Neural cell (in vitro differentiated cells): ENCODE measurements around the gene MAFB. TPM values are rescaled to one million over a fixed set of nuclear protein-coding genes. Genes with fewer than 3 reads are reported as not detected.
A peak's percentile ranks its signal among the peaks of the same experiment; 100 is the strongest.

Experiments used
- H2AFZ ChIP-seq: fragments of 200-600, 300-800 bp; sonication (generic), shearing (Covaris generic); 2 replicates; pipeline ENCODE4 v1.6.0; 2014; ENCODE audit warnings: low read depth, mild to moderate bottlenecking, antibody characterized with exemption, low read length, moderate library complexity
- H3F3A ChIP-seq: fragments of 200-600 bp; shearing (Covaris generic); 2 replicates; pipeline ENCODE4 v1.6.1; 2016; ENCODE audit warnings: mild to moderate bottlenecking, moderate library complexity, mixed read lengths, antibody characterized with exemption, low read length; ENCODE audit not compliant: insufficient read depth, poor library complexity, severe bottlenecking
- H3K27ac ChIP-seq: fragments of 200-600, 300-800 bp; sonication (generic), shearing (Covaris generic); 2 replicates; pipeline ENCODE4 v1.5.1; 2014; ENCODE audit warnings: mild to moderate bottlenecking, low read length, moderate library complexity
- H3K27me3 ChIP-seq: fragments of 300-800, 200-600 bp; sonication (generic), shearing (Covaris generic); 2 replicates; pipeline ENCODE4 v1.6.0; 2014; ENCODE audit warnings: mild to moderate bottlenecking, low read depth, low read length, moderate library complexity; ENCODE audit not compliant: insufficient read depth
- H3K36me3 ChIP-seq: fragments of 300-800, 200-600 bp; sonication (generic), shearing (Covaris generic); 2 replicates; pipeline ENCODE4 v1.5.1; 2014; ENCODE audit warnings: mild to moderate bottlenecking, antibody characterized with exemption, low read length, moderate library complexity; ENCODE audit not compliant: insufficient read depth
- H3K4me2 ChIP-seq: fragments of 300-800, 200-600 bp; sonication (generic), shearing (Covaris generic); 2 replicates; pipeline ENCODE4 v1.6.0; 2014; ENCODE audit warnings: mild to moderate bottlenecking, low read length
- H3K4me3 ChIP-seq: fragments of 300-800, 200-600 bp; sonication (generic), shearing (Covaris generic); 2 replicates; pipeline ENCODE4 v1.5.1; 2014; ENCODE audit warnings: mild to moderate bottlenecking, low read length, moderate library complexity
- H3K79me2 ChIP-seq: fragments of 200-600 bp; shearing (Covaris generic); replicated peaks from 2 replicates; pipeline ENCODE4 v1.6.0; 2014; ENCODE audit warnings: mild to moderate bottlenecking, low read length, moderate library complexity; ENCODE audit not compliant: insufficient read depth
- H3K9ac ChIP-seq: fragments of 300-800, 200-600 bp; sonication (generic), shearing (Covaris generic); 2 replicates; pipeline ENCODE4 v1.6.1; 2016; ENCODE audit warnings: mild to moderate bottlenecking, low read length, mixed read lengths
- H3K9me2 ChIP-seq: fragments of 200-600 bp; shearing (Covaris generic); 2 replicates; pipeline ENCODE4 v1.6.1; 2016; ENCODE audit warnings: mild to moderate bottlenecking, low read length, mixed read lengths; ENCODE audit not compliant: insufficient read depth
- H3K9me3 ChIP-seq: fragments of 200-600, 300-800 bp; sonication (generic), shearing (Covaris generic); 2 replicates; pipeline ENCODE4 v1.6.1; 2016; ENCODE audit warnings: mild to moderate bottlenecking, mixed run types, low read length, moderate library complexity, mixed read lengths
- H4K20me1 ChIP-seq: fragments of 200-600 bp; shearing (Covaris generic); 2 replicates; pipeline ENCODE4 v1.6.1; 2016; ENCODE audit warnings: mild to moderate bottlenecking, mixed run types; ENCODE audit not compliant: insufficient read depth
- EP300 ChIP-seq: fragments of 450-650 bp; conservative IDR thresholded peaks from 2 replicates; pipeline ENCODE4 v1.6.1; 2014; ENCODE audit warnings: antibody characterized with exemption, mild to moderate bottlenecking, moderate library complexity; ENCODE audit not compliant: poor library complexity, severe bottlenecking
- EZH2 ChIP-seq: fragments of 200-600, 300-800 bp; shearing (Covaris generic), sonication (generic); IDR thresholded peaks from 2 replicates; pipeline ENCODE4 v1.6.1; 2014; ENCODE audit warnings: antibody characterized with exemption, low read length, borderline replicate concordance, mild to moderate bottlenecking; ENCODE audit not compliant: insufficient read depth, poor library complexity, severe bottlenecking
- POLR2AphosphoS5 ChIP-seq: IDR thresholded peaks from 2 replicates; pipeline ENCODE4 v1.6.1; 2012
- RAD21 ChIP-seq: fragments of 450-650 bp; conservative IDR thresholded peaks from 2 replicates; pipeline ENCODE4 v1.6.1; 2014; ENCODE audit warnings: antibody characterized with exemption, mild to moderate bottlenecking, moderate library complexity
- SMC3 ChIP-seq: fragments of 450-650 bp; conservative IDR thresholded peaks from 2 replicates; pipeline ENCODE4 v1.6.1; 2014; ENCODE audit warnings: antibody characterized with exemption, mild to moderate bottlenecking, moderate library complexity; ENCODE audit not compliant: poor library complexity
- TAF1 ChIP-seq: IDR thresholded peaks from 2 replicates; pipeline ENCODE4 v1.6.1; 2012; ENCODE audit warnings: low read depth
- polyA plus RNA-seq: library from polyadenylated mRNA; depleted of rRNA; stranded (reverse); fragments of >200 nt; gene quantifications from 2 replicates; pipeline ENCODE4 v1.2.3, GENCODE V29; 2014
- TF ChIP-seq, protein P1 (sequence below): IDR thresholded peaks from 2 replicates; pipeline ENCODE4 v1.6.1; 2012; ENCODE audit warnings: borderline replicate concordance
- TF ChIP-seq, protein P2 (sequence below): fragments of 450-650 bp; IDR thresholded peaks from 2 replicates; pipeline ENCODE4 v1.5.1; 2014; ENCODE audit warnings: antibody characterized with exemption, mild to moderate bottlenecking, moderate library complexity; ENCODE audit not compliant: poor library complexity, severe bottlenecking

Gene MAFB
- polyA plus RNA-seq, 1 donor from 2014 or later: 5.6 TPM

DNA sequence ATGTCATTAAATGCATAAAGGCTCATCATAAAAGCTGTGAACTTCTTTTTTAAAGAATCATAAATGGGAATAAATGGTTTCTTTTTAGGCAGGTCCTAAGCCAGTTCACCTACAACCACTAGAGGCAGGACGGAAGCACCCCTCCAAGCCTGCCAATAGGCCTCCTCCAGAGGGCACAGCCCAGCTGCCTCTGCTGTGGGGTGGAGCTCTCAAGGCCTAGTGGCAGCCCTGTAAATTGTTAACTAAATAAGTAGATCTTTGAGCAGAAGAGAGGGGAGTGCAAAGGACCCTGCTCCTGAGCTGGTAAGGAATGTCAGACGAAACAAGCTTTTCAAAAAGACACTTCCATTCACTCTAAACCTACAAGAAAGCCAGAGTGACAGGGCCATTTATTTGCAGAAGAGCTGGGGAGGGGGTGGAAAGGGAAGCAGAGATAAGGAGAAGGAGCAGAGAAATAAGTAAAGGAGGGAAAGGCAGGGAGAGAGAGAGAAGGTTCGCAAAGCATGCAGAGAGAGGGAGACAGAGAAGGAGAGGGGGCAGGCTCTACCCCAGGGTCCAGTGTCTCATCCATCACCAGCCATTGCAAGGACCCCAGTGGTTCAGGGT, 18.0 kb upstream of the MAFB start:
- H3K27me3 ChIP-seq: peaks cover 20% of the 10 kb centered on the region
- H3K9me2 ChIP-seq: no peaks in the 10 kb centered on the region
- no peak overlapping the region for H2AFZ ChIP-seq
- no peak for TF ChIP-seq EZH2
- TF ChIP-seq, protein P1, sequence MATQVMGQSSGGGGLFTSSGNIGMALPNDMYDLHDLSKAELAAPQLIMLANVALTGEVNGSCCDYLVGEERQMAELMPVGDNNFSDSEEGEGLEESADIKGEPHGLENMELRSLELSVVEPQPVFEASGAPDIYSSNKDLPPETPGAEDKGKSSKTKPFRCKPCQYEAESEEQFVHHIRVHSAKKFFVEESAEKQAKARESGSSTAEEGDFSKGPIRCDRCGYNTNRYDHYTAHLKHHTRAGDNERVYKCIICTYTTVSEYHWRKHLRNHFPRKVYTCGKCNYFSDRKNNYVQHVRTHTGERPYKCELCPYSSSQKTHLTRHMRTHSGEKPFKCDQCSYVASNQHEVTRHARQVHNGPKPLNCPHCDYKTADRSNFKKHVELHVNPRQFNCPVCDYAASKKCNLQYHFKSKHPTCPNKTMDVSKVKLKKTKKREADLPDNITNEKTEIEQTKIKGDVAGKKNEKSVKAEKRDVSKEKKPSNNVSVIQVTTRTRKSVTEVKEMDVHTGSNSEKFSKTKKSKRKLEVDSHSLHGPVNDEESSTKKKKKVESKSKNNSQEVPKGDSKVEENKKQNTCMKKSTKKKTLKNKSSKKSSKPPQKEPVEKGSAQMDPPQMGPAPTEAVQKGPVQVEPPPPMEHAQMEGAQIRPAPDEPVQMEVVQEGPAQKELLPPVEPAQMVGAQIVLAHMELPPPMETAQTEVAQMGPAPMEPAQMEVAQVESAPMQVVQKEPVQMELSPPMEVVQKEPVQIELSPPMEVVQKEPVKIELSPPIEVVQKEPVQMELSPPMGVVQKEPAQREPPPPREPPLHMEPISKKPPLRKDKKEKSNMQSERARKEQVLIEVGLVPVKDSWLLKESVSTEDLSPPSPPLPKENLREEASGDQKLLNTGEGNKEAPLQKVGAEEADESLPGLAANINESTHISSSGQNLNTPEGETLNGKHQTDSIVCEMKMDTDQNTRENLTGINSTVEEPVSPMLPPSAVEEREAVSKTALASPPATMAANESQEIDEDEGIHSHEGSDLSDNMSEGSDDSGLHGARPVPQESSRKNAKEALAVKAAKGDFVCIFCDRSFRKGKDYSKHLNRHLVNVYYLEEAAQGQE: no peak
- no peak for TF ChIP-seq TAF1
- TF ChIP-seq, protein P2, sequence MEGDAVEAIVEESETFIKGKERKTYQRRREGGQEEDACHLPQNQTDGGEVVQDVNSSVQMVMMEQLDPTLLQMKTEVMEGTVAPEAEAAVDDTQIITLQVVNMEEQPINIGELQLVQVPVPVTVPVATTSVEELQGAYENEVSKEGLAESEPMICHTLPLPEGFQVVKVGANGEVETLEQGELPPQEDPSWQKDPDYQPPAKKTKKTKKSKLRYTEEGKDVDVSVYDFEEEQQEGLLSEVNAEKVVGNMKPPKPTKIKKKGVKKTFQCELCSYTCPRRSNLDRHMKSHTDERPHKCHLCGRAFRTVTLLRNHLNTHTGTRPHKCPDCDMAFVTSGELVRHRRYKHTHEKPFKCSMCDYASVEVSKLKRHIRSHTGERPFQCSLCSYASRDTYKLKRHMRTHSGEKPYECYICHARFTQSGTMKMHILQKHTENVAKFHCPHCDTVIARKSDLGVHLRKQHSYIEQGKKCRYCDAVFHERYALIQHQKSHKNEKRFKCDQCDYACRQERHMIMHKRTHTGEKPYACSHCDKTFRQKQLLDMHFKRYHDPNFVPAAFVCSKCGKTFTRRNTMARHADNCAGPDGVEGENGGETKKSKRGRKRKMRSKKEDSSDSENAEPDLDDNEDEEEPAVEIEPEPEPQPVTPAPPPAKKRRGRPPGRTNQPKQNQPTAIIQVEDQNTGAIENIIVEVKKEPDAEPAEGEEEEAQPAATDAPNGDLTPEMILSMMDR: peak; percentile 54
- TF ChIP-seq SMC3: no peak
- no peak for TF ChIP-seq RAD21
- TF ChIP-seq EP300: no peak
- no peak for TF ChIP-seq POLR2AphosphoS5
- no peak overlapping the region for H3K4me2 ChIP-seq
- H3K36me3 ChIP-seq: no peaks in the 10 kb centered on the region
- no peaks in the 10 kb centered on the region for H4K20me1 ChIP-seq
- no peaks in the 10 kb centered on the region for H3K9me3 ChIP-seq
- H3K27ac ChIP-seq: no peak overlapping the region
- H3K4me3 ChIP-seq: no peak overlapping the region
- H3F3A ChIP-seq: no peaks in the 10 kb centered on the region
- H3K9ac ChIP-seq: no peak overlapping the region
- no peaks in the 10 kb centered on the region for H3K79me2 ChIP-seq

DNA sequence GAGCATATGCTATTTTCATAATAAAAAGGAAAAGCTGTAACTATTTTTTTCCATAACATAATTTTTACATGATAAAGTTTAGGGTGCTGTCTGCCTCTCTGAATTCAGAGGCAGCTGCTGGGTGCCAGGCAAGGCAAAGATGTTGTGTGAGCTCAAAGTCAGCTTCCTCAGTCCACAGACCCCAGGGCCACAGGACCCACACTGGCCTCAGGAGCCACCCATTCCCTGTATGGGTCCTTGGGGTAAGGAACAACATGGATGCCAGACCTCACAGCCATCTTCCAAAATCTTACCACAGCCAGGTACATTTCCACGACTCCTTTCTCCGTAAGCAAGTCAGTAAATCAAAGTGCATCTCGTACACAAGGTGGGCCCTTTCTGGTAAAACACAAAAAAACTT, 16.4 kb upstream of the MAFB start:
- Histone ChIP-seq H4K20me1 (no peaks in the 10 kb centered on the region), H3K4me3 (no peak overlapping the region), H2AFZ (no peak overlapping the region), H3K4me2 (no peak overlapping the region), H3K79me2 (no peaks in the 10 kb centered on the region), H3K9ac (no peak overlapping the region), H3K9me3 (no peaks in the 10 kb centered on the region), H3K9me2 (no peaks in the 10 kb centered on the region), H3K27ac (no peak overlapping the region), H3K27me3 (peaks cover 7% of the 10 kb centered on the region), H3F3A (no peaks in the 10 kb centered on the region), H3K36me3 (no peaks in the 10 kb centered on the region)
- no peak for TF ChIP-seq POLR2AphosphoS5
- TF ChIP-seq SMC3: no peak
- no peak for TF ChIP-seq EZH2
- TF ChIP-seq EP300: no peak
- TF ChIP-seq, protein P1: no peak
- no peak for TF ChIP-seq RAD21
- TF ChIP-seq TAF1: no peak
